GM19438 (cell line): Measurements from ENCODE around the gene FBN2.

ENCODE experiments used
- ATAC-seq: cut with Tn5 transposase; IDR thresholded peaks from one replicate; pipeline ENCODE4 v1.9.1; 2021; ENCODE audit warnings: low read depth; ENCODE audit not compliant: unreplicated experiment

Gene FBN2

DNA sequence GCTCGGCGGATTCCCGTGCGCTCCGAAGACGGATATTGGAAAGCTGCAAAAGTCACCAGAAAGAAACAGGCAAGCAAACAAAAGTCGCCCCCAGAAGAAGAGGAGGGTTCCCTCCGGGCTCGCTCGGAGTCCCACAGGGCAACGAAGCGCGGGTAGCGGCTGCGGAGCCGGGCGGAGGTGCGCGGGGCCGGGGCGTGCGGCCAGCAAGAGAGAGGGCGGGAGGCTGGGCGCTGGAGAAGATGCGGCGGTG is at the start of gene FBN2:
TSS of gene FBN2 (minus strand) at position 246 of the 250 bp plus-strand sequence. CDS start 642 bp downstream, outside the sequence.
- peak; percentile 35 for ATAC-seq

DNA sequence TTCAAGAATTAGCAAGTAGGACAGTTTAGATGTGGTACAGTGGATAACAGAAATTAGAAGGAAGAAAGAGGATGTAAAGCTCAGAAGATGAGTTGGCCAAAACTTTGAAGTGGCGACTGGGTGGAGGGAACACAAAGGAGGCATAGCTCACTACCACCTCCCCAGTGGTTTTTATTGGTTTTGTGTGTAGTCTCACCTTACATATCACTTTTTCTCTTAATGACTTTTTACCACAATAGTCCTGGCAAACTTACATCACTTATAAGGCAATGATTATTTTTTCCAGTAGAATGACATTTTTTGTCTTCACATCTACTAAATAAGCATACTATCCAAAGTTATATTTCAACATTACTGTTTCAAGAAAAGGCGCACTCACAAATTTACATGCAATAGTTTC is 49.2 kb upstream of the FBN2 start:
- no peak for ATAC-seq

DNA sequence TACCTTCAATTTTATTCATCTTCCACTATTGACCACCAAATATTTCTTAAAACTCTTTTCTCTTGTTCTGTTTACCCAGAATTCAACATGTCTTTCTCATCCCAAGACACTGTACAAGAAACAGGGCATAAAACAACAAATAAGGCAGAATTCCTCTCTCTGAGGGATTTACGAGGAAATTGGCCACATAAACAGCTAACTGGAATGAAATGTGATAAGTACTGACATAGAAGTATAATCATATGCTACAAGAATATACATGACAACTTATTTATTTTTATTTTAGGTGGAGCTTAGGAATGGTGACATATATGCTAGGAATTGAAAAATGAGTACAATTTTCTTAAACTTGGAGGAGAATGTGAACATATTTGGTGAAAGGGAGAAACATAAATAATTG is 48.8 kb upstream of the FBN2 start:
- ATAC-seq, result no peak

DNA sequence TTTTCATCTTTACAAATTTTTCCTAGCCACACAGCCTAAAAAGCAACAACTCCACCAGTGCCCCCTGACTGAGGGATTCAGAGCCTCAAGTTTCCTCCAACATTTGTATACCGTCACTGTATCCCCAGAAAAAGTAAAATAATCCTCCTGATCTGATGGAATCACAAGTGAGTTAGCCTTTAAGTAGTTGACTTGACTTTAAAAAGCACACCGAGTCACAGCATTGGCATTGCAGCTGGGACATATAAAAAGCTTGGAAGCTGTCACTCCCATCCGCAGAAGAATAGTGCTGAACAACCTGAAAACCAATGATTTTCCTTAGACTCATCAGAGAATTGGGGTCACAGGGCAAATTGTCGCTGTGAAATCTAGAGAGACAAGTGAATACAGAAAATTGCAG is 41.6 kb upstream of the FBN2 start:
- ATAC-seq, result no peak

DNA sequence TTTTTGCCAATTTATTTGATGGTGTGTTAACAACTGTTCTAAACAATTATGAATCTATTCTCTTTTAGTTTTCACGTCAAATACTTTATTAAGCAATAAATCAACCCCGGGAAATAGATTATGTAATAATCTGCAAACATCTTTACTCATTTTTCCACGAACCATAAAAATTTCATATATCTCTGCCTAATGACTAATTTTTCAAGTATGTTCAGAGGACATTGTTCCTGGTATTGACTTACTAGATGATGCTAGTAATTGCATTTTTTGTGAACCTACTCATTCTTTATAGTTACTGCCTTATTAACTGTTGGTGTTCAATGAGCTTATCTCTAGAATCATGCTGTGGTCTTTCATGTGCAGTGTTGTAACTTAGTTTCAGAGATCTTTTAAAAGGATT is 41.0 kb upstream of the FBN2 start:
- no peak for ATAC-seq

DNA sequence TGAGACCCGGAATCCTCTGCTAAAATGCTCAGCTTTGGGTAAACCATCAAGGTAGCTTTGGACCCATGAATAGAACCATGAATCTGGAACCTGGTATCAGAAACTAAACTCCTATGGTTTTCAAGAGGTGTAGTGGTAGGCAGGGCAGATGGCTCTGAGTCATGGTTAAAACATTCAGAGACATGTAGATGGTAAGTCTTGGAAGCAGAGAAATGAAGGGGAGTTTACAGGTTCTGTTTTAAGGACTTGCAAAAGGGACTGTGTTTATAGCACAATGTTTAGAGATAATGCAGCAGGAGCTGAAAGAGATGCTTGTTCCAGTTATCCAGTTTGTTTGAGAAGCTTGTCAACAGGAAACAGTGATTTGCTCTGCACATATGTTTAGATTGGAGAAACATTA is 36.0 kb upstream of the FBN2 start:
- ATAC-seq, result no peak

DNA sequence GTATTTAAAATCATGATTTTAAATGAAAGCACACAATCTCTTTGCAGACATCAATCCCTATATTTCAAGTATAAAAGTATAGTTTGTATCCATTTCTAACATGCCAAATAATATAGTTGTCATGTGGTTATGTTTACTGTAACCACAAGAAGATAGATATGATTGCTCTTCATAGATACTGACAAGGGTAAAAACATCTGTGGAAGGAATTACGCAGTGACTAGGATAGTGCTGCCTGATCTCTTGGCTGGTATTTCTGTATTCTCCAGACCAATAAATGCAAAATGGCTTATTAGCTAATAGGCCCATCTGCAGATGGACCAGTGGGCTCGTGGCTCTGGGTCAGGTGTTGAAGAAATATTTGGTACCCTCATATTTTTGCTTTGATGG is 34.9 kb upstream of the FBN2 start:
- ATAC-seq, result no peak

DNA sequence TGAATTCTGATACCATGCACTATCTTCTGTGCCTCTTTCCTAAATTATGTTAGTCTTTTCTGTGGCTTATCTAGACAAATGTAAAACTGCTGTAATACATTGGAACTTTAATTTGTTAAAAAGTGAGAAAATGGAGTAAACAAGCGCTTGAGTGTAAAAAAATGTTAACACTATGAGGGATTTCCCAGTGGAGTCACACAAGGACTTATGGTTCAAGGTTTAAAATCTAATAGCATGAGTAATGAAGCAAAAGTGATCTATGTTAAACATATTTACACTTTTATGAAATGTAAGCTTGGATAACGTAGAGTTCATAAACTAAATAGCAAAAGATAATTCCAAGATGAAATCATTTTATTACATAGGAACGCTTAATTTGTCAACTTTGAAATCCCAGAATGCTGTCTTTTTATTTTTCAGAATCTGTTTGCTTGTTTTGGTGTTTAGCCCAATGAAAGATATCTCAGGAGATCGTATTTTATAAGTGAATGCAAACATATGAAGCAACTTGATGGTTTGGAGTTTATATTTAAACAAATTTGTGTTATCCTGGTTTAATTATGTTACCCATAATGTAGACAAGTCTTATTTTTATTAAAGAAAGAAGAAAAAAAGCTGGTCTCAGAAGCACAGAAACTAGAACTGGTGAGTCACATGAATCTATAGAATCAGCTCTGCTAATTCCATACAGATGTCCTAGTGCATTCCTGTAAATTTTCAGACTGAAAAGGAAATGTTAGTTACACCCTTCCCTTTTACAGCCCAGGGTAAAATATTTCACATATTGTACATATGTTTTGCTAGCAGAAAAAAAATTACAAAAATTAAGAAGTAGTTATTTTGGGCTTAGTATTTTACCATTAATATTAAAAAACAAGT is 34.2 kb upstream of the FBN2 start:
- no peak for ATAC-seq

DNA sequence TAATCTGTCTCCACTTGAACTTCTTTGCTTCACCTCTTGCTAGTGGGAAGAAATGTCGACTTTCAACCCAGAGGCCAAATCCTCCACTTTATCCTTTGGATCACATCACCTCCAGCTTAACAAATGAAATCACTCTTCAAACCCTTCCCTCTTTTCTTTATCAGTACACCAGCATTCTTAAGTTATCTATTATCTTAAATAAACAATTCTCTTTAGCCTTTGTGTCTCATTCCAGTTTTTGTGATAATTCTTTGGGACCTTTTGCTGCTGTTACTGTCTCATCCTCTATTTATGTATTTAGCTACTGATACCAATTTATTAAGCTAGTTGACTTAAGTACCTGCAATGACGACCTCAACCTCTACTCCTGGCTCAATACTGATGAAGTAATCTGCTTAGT is 28.1 kb upstream of the FBN2 start:
- ATAC-seq, result no peak

DNA sequence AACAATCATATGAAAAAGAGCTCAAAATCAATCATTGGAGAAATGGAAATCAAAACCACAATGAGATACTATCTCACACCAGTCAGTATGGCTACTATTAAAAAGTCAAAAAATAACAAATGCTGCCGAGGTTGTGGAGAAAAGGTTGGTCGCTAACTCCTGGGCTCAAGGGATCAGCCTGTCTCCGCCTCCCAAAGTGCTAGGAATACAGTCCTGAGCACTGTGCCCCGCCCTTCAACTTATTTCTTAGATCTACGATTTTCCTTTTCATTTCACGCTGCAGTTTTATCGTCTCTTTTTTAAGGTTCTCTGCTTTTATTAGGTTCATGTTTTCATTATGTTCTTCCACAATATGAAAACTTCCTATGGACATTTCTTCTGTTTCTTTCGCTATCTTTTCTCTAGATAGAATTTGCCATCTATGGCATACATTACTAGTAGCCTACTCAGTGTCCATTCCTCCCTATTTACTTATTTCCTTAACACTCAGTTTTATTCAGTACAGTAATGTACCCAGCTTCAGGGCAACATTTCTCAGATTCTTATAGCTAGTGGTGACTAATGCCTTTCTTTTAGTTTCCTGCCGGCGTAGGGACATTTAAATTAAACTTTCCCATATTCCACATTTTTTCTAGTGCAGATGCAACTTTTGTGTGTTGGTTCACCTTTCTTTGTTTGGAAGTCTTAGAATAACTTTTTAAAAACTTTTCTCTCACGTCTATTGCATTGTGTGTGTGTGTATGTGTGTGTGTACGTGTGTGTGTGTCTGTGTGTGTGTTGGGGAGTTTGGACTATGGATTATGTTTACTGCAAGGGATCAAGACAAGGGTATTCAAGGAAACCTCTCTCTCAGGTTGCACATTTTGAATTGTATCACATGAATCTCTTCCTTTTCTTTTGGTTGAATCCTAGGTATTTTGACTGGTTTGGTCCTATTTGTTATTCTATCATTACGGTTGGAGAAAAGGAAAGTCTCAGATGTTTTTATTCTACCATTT is 21.6 kb upstream of the FBN2 start:
- ATAC-seq, result no peak

DNA sequence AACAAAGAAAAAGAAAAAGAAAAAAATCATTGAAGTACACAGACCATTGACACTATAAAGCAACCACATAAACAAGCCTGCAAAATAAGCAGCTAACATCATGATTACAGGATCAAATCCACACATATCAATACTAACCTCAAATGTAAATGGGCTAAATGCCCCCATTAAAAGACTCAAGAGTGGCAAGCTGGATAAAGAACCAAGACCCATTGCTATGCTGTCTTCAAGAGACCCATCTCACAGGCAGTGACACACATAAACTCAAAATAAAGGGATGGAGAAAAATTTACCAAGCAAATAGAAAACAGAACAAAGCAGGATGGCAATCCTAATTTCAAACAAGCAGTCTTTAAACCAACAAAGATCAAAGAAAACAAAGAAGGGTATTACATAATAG is 15.7 kb upstream of the FBN2 start:
- ATAC-seq, result no peak

DNA sequence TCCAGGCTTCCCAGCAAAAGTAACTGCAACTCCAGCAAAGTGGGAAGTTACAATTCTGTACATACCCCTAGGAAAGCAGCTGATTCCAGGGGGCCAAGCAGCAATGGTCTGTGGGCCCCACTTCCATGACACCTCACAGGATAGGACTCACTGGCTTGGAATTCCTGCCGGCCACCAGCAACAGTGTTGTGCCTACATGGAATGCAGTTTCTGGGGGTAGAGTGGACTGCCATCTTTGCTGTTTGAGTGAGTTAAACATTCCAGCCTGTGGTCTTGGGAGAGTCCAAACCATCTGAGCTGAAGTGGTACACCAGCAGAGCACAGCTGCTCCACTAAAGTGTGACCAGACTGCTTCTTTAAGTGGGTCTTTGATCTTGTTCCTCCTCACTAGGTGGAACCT is 13.4 kb upstream of the FBN2 start:
- no peak for ATAC-seq

DNA sequence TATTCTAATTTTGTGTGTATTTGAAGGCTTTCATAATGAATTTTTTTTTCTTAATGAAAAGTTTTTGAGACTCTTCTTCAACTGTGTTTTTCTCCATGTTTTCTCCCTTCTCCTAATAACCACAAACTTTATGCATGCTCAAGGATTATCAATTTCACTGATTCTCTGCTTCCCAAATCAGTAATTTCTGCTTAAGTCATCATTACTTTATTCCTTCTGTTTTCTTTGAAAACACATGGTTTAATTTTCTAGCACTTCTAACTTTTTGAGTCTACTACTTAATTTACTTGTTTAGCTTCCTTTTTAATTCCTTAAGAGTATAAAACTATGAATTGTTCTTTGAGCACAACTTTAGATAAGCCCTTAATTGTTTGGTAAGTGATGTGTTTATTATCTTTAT is 11.5 kb upstream of the FBN2 start:
- no peak for ATAC-seq

DNA sequence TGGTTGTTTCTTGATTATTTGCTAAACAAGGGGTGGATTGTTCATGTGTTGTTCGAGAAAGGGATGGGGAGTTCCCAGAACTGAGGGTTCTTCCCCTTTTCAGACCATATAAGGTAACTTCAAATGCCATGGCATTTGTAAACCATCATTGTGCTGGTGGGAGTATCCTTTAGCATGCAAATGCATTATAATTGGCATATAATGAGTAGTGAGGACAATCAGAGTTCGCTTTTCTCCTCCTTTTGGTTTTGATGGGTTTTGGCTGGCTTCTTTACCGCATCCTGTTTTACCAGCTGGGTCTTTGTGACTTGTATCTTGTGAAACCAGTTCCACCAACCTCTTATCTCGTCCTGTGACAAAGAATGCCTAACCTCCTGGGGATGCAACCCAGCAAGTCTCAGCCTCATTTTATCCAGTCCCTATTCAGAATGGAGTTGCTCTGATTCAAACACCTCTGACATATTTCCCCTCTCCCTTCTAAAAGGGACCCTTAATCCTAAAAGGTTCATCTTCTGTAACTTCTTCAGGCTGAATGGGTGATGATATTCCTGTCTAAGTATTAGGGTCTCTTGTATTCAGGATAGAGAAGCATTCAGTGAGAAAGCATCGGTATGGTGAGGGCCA is 8.7 kb upstream of the FBN2 start:
- no peak for ATAC-seq

DNA sequence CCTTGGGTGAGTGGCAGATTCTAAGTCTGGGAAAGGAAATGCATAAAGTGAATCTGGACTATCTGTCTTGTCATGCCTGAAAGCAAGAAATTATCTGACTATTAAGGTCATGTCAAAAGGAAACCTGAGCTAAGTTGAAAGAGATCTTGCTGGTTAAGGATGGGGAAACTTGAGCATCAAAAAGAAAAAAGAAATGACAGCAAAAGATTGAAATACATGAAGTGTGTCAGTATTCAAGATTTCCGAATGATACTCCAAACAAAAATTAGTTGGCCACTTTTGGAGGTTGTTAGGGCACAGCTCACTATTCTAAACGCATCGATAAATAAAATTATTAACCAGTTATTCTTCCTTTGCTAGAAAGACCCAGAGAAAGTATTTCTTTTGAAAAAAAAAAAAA is 3.3 kb upstream of the FBN2 start:
- no peak for ATAC-seq

DNA sequence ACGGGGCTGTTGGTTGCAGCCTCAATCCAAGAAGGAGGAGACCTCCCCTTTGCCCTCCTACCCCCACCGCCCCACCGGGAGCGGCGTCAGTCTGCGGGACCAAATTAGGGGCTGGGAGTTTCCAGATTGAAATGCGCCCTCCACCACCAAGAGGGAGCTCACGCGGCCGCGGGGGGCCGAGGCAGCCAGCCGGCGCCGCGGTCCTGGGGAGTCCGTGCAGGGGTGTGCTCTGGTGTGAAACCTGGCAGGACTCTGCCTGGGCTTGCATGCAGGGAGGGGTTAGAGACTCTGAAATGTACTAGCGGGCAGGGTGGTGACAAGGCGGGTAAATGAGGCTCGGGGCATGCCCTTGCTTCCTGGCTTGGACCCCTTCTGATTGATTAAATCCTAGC is 989 bp upstream of the FBN2 start:
- ATAC-seq, result no peak

DNA sequence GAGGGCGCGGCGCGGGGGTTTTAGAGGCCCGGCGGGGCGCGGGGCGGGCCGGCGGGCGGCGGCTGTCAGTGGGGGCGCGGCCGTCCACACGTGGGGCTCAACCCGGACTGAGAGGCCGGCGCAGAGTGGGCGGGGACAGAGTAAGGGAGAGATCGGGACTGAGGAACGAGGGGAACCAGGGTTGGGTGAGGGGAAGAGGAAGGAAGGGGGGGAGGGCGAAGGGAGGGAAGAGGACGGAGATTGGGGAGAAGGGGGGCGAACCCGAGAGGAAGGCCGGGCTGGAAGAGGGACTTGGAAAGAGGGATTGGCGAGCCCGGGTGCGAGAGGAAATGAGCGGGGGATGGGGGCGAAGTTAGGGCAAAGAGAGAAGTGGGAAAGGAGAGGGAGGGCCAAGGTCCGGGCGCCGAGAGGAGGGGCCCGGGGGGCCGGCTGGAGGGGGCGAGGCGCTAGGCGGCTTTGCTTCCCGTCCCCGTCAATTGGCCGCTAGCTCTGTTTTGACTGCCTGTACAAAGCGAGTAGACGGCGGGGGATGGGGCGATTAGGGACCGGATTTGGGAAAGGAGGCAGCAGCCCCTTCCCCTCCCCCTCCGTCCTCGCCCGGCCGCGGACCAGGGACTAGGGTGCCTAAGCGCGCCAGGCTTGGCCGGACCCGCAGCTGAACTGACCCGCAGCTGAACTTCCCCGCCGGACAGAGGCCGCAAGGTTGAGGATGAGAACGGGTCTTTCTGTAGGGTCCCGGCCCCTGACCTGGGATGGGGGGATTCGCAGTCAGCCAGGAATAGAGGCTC is 399 bp upstream of the FBN2 start:
- ATAC-seq, result no peak

DNA sequence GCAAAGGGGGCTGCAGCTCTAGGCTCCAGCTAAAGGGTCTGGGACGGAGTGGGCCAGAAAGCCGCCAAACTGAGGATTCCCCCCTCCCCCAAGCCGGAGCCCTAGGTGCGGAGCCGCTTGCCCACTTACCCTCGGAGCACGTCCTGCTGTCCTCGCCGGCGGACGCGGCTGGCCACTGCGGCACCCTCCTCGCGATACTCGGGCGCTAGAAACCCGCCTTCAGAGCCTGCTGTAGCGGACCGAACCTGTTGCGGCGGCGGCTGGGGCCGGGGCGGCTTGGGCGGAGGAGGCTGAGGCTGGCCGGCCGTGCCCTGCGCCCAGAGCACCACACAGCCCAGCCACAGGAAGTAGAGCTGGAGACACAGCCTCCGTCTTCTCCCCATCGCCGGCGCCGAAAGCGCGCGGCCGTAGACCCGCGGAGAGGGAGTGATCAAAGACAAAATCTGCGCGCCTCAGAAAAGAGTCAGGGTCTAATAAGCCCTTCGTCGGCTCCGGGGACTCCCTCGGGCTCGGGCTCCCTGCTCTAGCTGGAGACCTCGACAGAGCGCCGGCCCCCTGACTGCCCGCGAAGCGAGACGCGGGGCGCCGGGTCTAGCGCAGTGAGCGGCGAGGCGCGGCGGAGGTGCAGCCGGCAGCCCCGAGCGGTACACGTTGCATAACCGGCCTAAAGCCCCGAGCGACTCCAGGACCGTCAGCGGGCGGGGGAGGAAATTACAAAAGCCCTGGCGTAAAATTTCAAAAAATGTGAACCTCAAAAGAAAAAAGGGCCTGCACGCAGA is 635 bp downstream of the FBN2 start:
- peak; percentile 70 for ATAC-seq

DNA sequence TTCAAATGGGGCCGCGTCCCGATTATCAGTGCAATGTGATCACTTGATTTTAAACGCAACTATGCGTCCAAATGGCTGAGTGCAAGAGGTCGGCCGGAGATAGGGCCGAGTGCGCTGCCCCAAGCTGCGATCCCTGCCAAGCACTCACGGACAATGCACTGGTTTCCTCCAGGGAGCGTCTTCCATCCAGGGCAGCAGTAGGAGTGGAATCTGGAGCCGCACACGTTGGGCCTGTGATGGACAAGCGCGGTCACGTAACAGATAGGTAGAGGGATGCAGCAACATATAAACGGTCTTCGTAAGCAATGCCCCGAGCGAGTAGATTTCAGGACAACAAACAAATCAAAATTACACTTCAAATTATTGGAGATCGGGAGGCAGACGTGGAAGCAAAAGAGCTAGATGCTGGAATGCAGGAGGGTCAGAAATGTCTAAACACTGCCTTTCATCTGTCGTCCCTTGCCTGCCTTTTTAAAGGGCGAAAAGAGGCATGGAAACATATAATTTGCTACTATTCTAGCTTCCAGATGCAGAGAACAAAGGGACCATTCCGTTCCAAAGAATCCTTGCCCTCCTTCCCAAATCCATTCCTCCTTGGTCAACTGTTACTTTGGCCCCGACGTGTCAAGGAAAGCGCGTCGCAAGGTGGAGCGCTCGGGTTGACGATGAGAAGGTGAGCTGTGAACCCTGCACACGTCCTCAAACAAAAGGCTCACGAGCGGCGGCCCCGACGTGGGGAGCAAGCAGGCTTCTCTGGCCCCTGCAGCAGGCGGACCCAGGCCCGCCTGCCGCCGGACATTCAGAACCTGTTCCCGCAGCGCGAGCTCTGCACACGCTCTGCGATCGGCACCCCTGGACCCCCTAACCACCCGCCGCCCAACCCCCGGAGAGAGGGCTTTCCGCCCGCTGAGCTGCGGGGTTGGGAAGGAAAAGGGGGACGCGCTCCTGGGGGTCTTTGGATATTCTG is 1.5 kb downstream of the FBN2 start:
- no peak for ATAC-seq
